Measurements from ENCODE around the gene RIN1. TPM values are rescaled to one million over a fixed set of nuclear protein-coding genes. Genes with fewer than 3 reads are reported as not detected.

Gene RIN1
- total RNA-seq, 1 donor from 2014 or later, result 1.0 TPM

GRCh38 chr11:66340596-66341501 is 4.6 kb upstream of the RIN1 start:
- Histone ChIP-seq H3K4me3 (no peak overlapping the region), H3K4me1 (peaks cover 43% of the 10 kb centered on the region), H3K36me3 (peaks cover 58% of the 10 kb centered on the region), H3K9me3 (replicated peaks) (no peaks in the 10 kb centered on the region), H3K27ac (replicated peaks) (no peak overlapping the region), H3K27me3 (ENCODE audit: low read depth) (no peaks in the 10 kb centered on the region)
- intact Hi-C loops (cut with micrococcal nuclease), result no loop called here
- no peak for DNase-seq
- no peak for TF ChIP-seq CTCF (IDR thresholded peaks at IDR 0.05; ENCODE audit: borderline replicate concordance)

GRCh38 chr11:66339686-66340483 is 3.7 kb upstream of the RIN1 start:
- no peak for TF ChIP-seq CTCF (IDR thresholded peaks at IDR 0.05; ENCODE audit: borderline replicate concordance)
- no peaks in the 10 kb centered on the region for H3K27me3 ChIP-seq (ENCODE audit: low read depth)
- DNase-seq, result no peak
- intact Hi-C loops (cut with micrococcal nuclease), result no loop called here
- peaks cover 58% of the 10 kb centered on the region for H3K36me3 ChIP-seq
- no peak overlapping the region for H3K4me3 ChIP-seq
- H3K4me1 ChIP-seq, result peaks cover 45% of the 10 kb centered on the region
- H3K9me3 ChIP-seq (replicated peaks), result no peaks in the 10 kb centered on the region
- no peak overlapping the region for H3K27ac ChIP-seq (replicated peaks)

GRCh38 chr11:66339162-66339675 is 3.0 kb upstream of the RIN1 start:
- no peak for DNase-seq
- intact Hi-C loops (cut with micrococcal nuclease), result no loop called here

GRCh38 chr11:66338276-66339161 is 2.3 kb upstream of the RIN1 start:
- H3K36me3 ChIP-seq, result peaks cover 60% of the 10 kb centered on the region
- no peaks in the 10 kb centered on the region for H3K9me3 ChIP-seq (replicated peaks)
- intact Hi-C loops (cut with micrococcal nuclease), result no loop called here
- no peak overlapping the region for H3K27ac ChIP-seq (replicated peaks)
- H3K27me3 ChIP-seq (ENCODE audit: low read depth), result no peaks in the 10 kb centered on the region
- H3K4me1 ChIP-seq, result peaks cover 35% of the 10 kb centered on the region
- no peak for TF ChIP-seq CTCF (IDR thresholded peaks at IDR 0.05; ENCODE audit: borderline replicate concordance)
- no peak overlapping the region for H3K4me3 ChIP-seq
- no peak for DNase-seq

More at GRCh38 chr11:66339162-66339675, 3.0 kb upstream of the RIN1 start:
- no peak overlapping the region for H3K27ac ChIP-seq (replicated peaks)
- no peaks in the 10 kb centered on the region for H3K9me3 ChIP-seq (replicated peaks)
- no peaks in the 10 kb centered on the region for H3K27me3 ChIP-seq (ENCODE audit: low read depth)
- H3K4me1 ChIP-seq, result peaks cover 42% of the 10 kb centered on the region
- no peak for TF ChIP-seq CTCF (IDR thresholded peaks at IDR 0.05; ENCODE audit: borderline replicate concordance)
- no peak overlapping the region for H3K4me3 ChIP-seq
- H3K36me3 ChIP-seq, result peaks cover 58% of the 10 kb centered on the region
